SK-N-SH (cell line): ENCODE results near the gene PHKB. TPM values are rescaled to one million over a fixed set of nuclear protein-coding genes. Genes with fewer than 3 reads are reported as not detected.

Experiments
- CTCF ChIA-PET: fragments of 300-600, 350-600 bp; formaldehyde crosslinking; extraction: SDS; loops from one replicate; lab custom pipeline; 2021; lab: Yijun Ruan, JAX
- POLR2A ChIA-PET: fragments of 350-600 bp; sonication (Branson Sonifier 250); formaldehyde crosslinking; extraction: SDS; loops from one replicate; lab custom pipeline; 2020; ENCODE audit warnings: antibody characterized with exemption, inconsistent platforms; lab: Yijun Ruan, JAX
- DNase-seq: peaks from one replicate; pipeline ENCODE4 v3.0.0; 2012
- H2AFZ ChIP-seq: fragments of 200-600 bp; sonication (generic); 2 replicates; pipeline ENCODE4 v1.8.1; 2016; ENCODE audit warnings: antibody characterized with exemption, mild to moderate bottlenecking, low read depth
- H3F3A ChIP-seq: fragments of 200-600 bp; sonication (generic); replicated peaks from 2 replicates; pipeline ENCODE3; 2016; ENCODE audit warnings: antibody characterized with exemption, mild to moderate bottlenecking; ENCODE audit not compliant: insufficient read depth
- H3K27ac ChIP-seq, 2 experiments: fragments of 200-500 bp in 1 of 2; fragments of 200-600 bp in 1 of 2; sonication (Bioruptor generic) in 1 of 2; sonication (generic), shearing (Covaris generic) in 1 of 2; 2 replicates each; pipeline versions ENCODE4 v1.5.1 to v1.6.1; 2014 to 2016; ENCODE audit warnings: low read depth in 2 of 2, inconsistent platforms in 1 of 2, low read length in 1 of 2, mild to moderate bottlenecking in 1 of 2, mixed read lengths in 1 of 2
- H3K27me3 ChIP-seq: fragments of 200-600 bp; sonication (generic), shearing (Covaris generic); 2 replicates; pipeline ENCODE4 v1.6.1; 2016; ENCODE audit warnings: mixed run types; ENCODE audit not compliant: insufficient read depth
- H3K36me3 ChIP-seq, 2 experiments: fragments of 200-500 bp in 1 of 2; fragments of 200-600 bp in 1 of 2; sonication (Bioruptor generic) in 1 of 2; sonication (generic) in 1 of 2; replicated peaks in 1 of 2; 2 replicates each; pipeline versions ENCODE3 to v1.5.1; 2014 to 2016; ENCODE audit warnings: low read length in 1 of 2, mild to moderate bottlenecking in 1 of 2; ENCODE audit not compliant: insufficient read depth in 2 of 2, control insufficient read depth in 1 of 2
- H3K4me1 ChIP-seq, 2 experiments: fragments of 200-500 bp in 1 of 2; fragments of 200-600 bp in 1 of 2; sonication (Bioruptor generic) in 1 of 2; sonication (generic), shearing (Covaris generic) in 1 of 2; 2 replicates each; pipeline versions ENCODE4 v1.5.1 to v1.6.1; 2014 to 2016; ENCODE audit warnings: low read depth in 1 of 2, low read length in 1 of 2, mixed run types in 1 of 2; ENCODE audit not compliant: insufficient read depth in 2 of 2, control insufficient read depth in 1 of 2
- H3K4me2 ChIP-seq: fragments of 200-600 bp; sonication (generic), shearing (Covaris generic); 2 replicates; pipeline ENCODE4 v1.6.1; 2017; ENCODE audit warnings: mixed run types
- H3K4me3 ChIP-seq, 2 experiments: fragments of 200-500 bp in 1 of 2; fragments of 200-600 bp in 1 of 2; sonication (Bioruptor generic) in 1 of 2; sonication (generic), shearing (Covaris generic) in 1 of 2; 2 replicates each; pipeline versions ENCODE4 v1.5.1 to v1.8.1; 2014 to 2016; ENCODE audit warnings: low read depth in 2 of 2, inconsistent platforms in 1 of 2, low read length in 1 of 2, mild to moderate bottlenecking in 1 of 2, mixed read lengths in 1 of 2, moderate library complexity in 1 of 2
- H3K79me2 ChIP-seq: fragments of 200-600 bp; sonication (generic); 2 replicates; pipeline ENCODE4 v1.8.1; 2017; ENCODE audit warnings: mild to moderate bottlenecking; ENCODE audit not compliant: insufficient read depth
- H3K9ac ChIP-seq: fragments of 200-600 bp; sonication (generic); 2 replicates; pipeline ENCODE4 v1.6.1; 2017; ENCODE audit warnings: mixed run types
- H3K9me2 ChIP-seq: fragments of 200-600 bp; sonication (generic); 2 replicates; pipeline ENCODE4 v1.6.1; 2017; ENCODE audit warnings: mixed run types
- H3K9me3 ChIP-seq: fragments of 200-600 bp; sonication (generic); 2 replicates; pipeline ENCODE4 v1.6.1; 2017; ENCODE audit warnings: mixed run types, mild to moderate bottlenecking, moderate library complexity
- H4K20me1 ChIP-seq: fragments of 200-600 bp; sonication (generic); 2 replicates; pipeline ENCODE4 v1.6.1; 2017; ENCODE audit warnings: mild to moderate bottlenecking, mixed run types; ENCODE audit not compliant: insufficient read depth
- ELF1 ChIP-seq: IDR thresholded peaks from 2 replicates; pipeline ENCODE4 v1.4.0; 2012
- EZH2phosphoT487 ChIP-seq: fragments of 200-600 bp; sonication (generic); IDR thresholded peaks from 2 replicates; pipeline ENCODE4 v1.6.1; 2017; ENCODE audit warnings: low read depth, mixed run types, mild to moderate bottlenecking, antibody characterized with exemption, moderate library complexity, borderline replicate concordance
- FOSL2 ChIP-seq: IDR thresholded peaks from 2 replicates; pipeline ENCODE4 v1.4.0; 2012; ENCODE audit warnings: low read depth, mild to moderate bottlenecking, moderate library complexity, borderline replicate concordance
- GABPA ChIP-seq: IDR thresholded peaks from 2 replicates; pipeline ENCODE4 v1.4.0; 2012; ENCODE audit warnings: low read depth, mild to moderate bottlenecking
- GATA2 ChIP-seq: sonication (generic); formaldehyde crosslinking; IDR thresholded peaks from 2 replicates; pipeline ENCODE4 v1.5.0; 2020; ENCODE audit warnings: mild to moderate bottlenecking, missing genetic modification reagents
- NFIC ChIP-seq: IDR thresholded peaks from 2 replicates; pipeline ENCODE4 v1.4.0; 2012; ENCODE audit warnings: borderline replicate concordance
- POLR2AphosphoS5 ChIP-seq: IDR thresholded peaks from 2 replicates; pipeline ENCODE4 v1.6.1; 2012; ENCODE audit warnings: low read depth, low read length
- RCOR1 ChIP-seq: fragments of 150-350 bp; IDR thresholded peaks from 2 replicates; pipeline ENCODE4 v1.6.1; 2017; ENCODE audit warnings: antibody characterized with exemption, low read length
- RXRA ChIP-seq: IDR thresholded peaks from 2 replicates; pipeline ENCODE4 v1.4.0; 2012; ENCODE audit warnings: low read depth, mild to moderate bottlenecking, borderline replicate concordance
- SMC3 ChIP-seq: IDR thresholded peaks from 2 replicates; pipeline ENCODE4 v1.6.1; 2012; ENCODE audit warnings: low read depth, low read length, improper control_type of control experiment
- TAF1 ChIP-seq: IDR thresholded peaks from 2 replicates; pipeline ENCODE4 v1.6.1; 2012; ENCODE audit warnings: low read depth, mild to moderate bottlenecking, low read length, moderate library complexity, borderline replicate concordance
- YY1 ChIP-seq: IDR thresholded peaks from 2 replicates; pipeline ENCODE4 v1.4.0; 2012; ENCODE audit warnings: low read depth, mild to moderate bottlenecking
- whole genome bisulfite sequencing: methylation state at CpG from one replicate; pipeline ENCODE4 v1.1.6; 2017; ENCODE audit warnings: low lambda C conversion rate; 5-methylcytosine and 5-hydroxymethylcytosine counted together
- polyA plus RNA-seq, 3 experiments: library from polyadenylated mRNA; depleted of rRNA; stranded (reverse); fragments of >200 nt; gene quantifications; 2 replicates each; pipeline ENCODE4 v1.2.3, GENCODE V29; 2012
- TF ChIP-seq, protein P1 (sequence below): IDR thresholded peaks from 2 replicates; pipeline ENCODE4 v1.4.0; 2012; ENCODE audit warnings: low read depth, borderline replicate concordance
- TF ChIP-seq, protein P2 (sequence below): IDR thresholded peaks from 2 replicates; pipeline ENCODE4; 2012
- TF ChIP-seq, protein P3 (sequence below): fragments of 200-600 bp; sonication (generic); IDR thresholded peaks from 2 replicates; pipeline ENCODE4 v1.6.1; 2017; ENCODE audit warnings: antibody characterized with exemption, mild to moderate bottlenecking, moderate library complexity
- TF ChIP-seq, protein P4 (sequence below): IDR thresholded peaks from 2 replicates; pipeline ENCODE4 v1.4.0; 2012; ENCODE audit warnings: low read depth
- TF ChIP-seq, protein P5 (sequence below): IDR thresholded peaks from 2 replicates; pipeline ENCODE4 v1.6.1; 2012; ENCODE audit warnings: mild to moderate bottlenecking, low read depth, low read length, moderate library complexity

Gene PHKB
- polyA plus RNA-seq, 1 of the 3 experiments (the other 2 are of a cell fraction) = 20.8 TPM

DNA sequence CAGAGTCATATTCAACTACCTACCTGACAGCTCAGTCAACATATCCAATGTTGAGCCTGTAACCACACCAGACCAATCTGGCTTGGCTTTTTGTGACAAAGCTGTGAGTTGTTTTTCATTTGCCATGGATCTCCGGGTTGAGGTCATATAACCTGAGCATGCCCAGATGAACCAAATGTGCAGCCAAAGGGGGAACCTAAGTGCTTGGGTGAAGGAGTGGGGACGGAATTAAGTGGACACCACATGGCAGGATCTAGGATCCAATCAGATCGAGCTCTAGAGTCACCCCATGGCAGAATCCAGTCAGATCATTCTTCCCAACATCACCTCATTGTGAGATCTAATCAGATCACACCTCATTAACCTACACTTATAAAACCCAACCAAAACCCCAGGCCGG is 258.6 kb downstream of the PHKB start:
- TF ChIP-seq EZH2phosphoT487 (no peak), POLR2AphosphoS5 (no peak), ELF1 (no peak), NFIC (no peak), RCOR1 (no peak), RXRA (no peak), GABPA (no peak), FOSL2 (no peak), TAF1 (no peak)
- TF ChIP-seq, protein P1, sequence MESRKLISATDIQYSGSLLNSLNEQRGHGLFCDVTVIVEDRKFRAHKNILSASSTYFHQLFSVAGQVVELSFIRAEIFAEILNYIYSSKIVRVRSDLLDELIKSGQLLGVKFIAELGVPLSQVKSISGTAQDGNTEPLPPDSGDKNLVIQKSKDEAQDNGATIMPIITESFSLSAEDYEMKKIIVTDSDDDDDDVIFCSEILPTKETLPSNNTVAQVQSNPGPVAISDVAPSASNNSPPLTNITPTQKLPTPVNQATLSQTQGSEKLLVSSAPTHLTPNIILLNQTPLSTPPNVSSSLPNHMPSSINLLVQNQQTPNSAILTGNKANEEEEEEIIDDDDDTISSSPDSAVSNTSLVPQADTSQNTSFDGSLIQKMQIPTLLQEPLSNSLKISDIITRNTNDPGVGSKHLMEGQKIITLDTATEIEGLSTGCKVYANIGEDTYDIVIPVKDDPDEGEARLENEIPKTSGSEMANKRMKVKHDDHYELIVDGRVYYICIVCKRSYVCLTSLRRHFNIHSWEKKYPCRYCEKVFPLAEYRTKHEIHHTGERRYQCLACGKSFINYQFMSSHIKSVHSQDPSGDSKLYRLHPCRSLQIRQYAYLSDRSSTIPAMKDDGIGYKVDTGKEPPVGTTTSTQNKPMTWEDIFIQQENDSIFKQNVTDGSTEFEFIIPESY = no peak
- TF ChIP-seq, protein P2, sequence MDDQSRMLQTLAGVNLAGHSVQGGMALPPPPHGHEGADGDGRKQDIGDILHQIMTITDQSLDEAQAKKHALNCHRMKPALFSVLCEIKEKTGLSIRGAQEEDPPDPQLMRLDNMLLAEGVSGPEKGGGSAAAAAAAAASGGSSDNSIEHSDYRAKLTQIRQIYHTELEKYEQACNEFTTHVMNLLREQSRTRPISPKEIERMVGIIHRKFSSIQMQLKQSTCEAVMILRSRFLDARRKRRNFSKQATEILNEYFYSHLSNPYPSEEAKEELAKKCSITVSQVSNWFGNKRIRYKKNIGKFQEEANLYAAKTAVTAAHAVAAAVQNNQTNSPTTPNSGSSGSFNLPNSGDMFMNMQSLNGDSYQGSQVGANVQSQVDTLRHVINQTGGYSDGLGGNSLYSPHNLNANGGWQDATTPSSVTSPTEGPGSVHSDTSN = no peak
- TF ChIP-seq, protein P3, sequence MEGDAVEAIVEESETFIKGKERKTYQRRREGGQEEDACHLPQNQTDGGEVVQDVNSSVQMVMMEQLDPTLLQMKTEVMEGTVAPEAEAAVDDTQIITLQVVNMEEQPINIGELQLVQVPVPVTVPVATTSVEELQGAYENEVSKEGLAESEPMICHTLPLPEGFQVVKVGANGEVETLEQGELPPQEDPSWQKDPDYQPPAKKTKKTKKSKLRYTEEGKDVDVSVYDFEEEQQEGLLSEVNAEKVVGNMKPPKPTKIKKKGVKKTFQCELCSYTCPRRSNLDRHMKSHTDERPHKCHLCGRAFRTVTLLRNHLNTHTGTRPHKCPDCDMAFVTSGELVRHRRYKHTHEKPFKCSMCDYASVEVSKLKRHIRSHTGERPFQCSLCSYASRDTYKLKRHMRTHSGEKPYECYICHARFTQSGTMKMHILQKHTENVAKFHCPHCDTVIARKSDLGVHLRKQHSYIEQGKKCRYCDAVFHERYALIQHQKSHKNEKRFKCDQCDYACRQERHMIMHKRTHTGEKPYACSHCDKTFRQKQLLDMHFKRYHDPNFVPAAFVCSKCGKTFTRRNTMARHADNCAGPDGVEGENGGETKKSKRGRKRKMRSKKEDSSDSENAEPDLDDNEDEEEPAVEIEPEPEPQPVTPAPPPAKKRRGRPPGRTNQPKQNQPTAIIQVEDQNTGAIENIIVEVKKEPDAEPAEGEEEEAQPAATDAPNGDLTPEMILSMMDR = no peak
- Histone ChIP-seq H3K36me3 (no peaks in the 10 kb centered on the region), H3K79me2 (no peaks in the 10 kb centered on the region), H3K27ac (no peak overlapping the region), H2AFZ (no peak overlapping the region), H4K20me1 (no peaks in the 10 kb centered on the region), H3K9ac (no peak overlapping the region), H3K27me3 (no peaks in the 10 kb centered on the region), H3K4me1 (peaks cover 0 to 2% of the 10 kb centered on the region in 2 experiments; a peak in 2 of 4 replicates), H3K9me3 (no peaks in the 10 kb centered on the region), H3F3A (no peaks in the 10 kb centered on the region), H3K9me2 (no peaks in the 10 kb centered on the region), H3K4me2 (no peak overlapping the region), H3K4me3 (no peak overlapping the region)
- 67% methylated on average over 4 of the region's 4 CpGs for whole genome bisulfite sequencing
- no peak for DNase-seq
- ChIA-PET POLR2A (no interaction called here), CTCF (interaction anchor here (1.2 kb wide), 1 partner anchor 335 kb away, joined by 3 read pairs; no protein-coding TSS in a partner anchor)

DNA sequence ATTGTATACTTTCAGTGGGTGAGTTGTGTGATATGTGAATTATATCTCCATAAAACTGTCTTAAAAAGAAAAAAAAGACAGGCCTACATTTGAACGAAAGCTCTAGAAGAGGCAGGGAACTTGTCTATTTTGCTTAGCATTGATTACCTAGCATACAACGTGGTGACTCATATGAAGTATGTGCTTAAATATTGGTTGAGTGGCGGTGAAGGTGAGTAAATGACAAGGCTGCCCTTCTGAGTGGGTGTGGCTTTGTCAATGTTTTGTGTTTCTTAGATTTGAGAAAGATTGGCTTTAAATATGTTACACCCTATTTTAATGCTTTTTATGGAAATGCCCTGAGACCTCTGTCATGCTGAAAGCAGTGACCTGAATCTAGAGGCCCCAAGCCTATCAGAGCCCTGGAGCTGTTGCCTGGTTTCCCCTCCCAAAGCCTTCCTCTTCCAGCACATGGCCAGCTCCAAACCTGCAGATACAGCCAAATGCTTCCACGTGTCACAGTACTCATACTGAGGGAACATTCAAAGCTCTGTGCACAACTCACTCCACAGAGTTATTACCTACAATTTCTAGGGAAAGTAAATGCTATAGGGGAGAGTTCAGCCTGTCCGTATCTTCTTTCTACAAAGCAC is 260.0 kb downstream of the PHKB start:
- POLR2A ChIA-PET = no interaction called here
- no peak overlapping the region for H2AFZ ChIP-seq
- no peak overlapping the region for H3K4me3 ChIP-seq
- H3K36me3 ChIP-seq = no peaks in the 10 kb centered on the region
- no peak for DNase-seq
- no peaks in the 10 kb centered on the region for H4K20me1 ChIP-seq
- H3K9ac ChIP-seq = no peak overlapping the region
- H3K27ac ChIP-seq = no peak overlapping the region
- H3K79me2 ChIP-seq = no peaks in the 10 kb centered on the region
- no peaks in the 10 kb centered on the region for H3K27me3 ChIP-seq
- no peaks in the 10 kb centered on the region for H3K9me2 ChIP-seq
- H3K9me3 ChIP-seq = no peaks in the 10 kb centered on the region
- CTCF ChIA-PET = no interaction called here
- H3K4me1 ChIP-seq = no peaks in the 10 kb centered on the region; a peak in 1 of 4 replicates
- WGBS = 77% methylated on average over 5 of the region's 5 CpGs
- H3F3A ChIP-seq = no peaks in the 10 kb centered on the region
- H3K4me2 ChIP-seq = no peak overlapping the region
- TF ChIP-seq SMC3 = no peak
- TF ChIP-seq YY1 = no peak
- TF ChIP-seq, protein P4, sequence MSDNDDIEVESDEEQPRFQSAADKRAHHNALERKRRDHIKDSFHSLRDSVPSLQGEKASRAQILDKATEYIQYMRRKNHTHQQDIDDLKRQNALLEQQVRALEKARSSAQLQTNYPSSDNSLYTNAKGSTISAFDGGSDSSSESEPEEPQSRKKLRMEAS = no peak
- no peak for TF ChIP-seq GATA2 (CRISPR knock-in tag)
- TF ChIP-seq, protein P2 = no peak
- no peak for TF ChIP-seq TAF1
- TF ChIP-seq RXRA = no peak
- TF ChIP-seq, protein P5, sequence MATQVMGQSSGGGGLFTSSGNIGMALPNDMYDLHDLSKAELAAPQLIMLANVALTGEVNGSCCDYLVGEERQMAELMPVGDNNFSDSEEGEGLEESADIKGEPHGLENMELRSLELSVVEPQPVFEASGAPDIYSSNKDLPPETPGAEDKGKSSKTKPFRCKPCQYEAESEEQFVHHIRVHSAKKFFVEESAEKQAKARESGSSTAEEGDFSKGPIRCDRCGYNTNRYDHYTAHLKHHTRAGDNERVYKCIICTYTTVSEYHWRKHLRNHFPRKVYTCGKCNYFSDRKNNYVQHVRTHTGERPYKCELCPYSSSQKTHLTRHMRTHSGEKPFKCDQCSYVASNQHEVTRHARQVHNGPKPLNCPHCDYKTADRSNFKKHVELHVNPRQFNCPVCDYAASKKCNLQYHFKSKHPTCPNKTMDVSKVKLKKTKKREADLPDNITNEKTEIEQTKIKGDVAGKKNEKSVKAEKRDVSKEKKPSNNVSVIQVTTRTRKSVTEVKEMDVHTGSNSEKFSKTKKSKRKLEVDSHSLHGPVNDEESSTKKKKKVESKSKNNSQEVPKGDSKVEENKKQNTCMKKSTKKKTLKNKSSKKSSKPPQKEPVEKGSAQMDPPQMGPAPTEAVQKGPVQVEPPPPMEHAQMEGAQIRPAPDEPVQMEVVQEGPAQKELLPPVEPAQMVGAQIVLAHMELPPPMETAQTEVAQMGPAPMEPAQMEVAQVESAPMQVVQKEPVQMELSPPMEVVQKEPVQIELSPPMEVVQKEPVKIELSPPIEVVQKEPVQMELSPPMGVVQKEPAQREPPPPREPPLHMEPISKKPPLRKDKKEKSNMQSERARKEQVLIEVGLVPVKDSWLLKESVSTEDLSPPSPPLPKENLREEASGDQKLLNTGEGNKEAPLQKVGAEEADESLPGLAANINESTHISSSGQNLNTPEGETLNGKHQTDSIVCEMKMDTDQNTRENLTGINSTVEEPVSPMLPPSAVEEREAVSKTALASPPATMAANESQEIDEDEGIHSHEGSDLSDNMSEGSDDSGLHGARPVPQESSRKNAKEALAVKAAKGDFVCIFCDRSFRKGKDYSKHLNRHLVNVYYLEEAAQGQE = no peak
